ENCODE measurements around the gene CGB8.

CGB8 gene

GRCh38 chr19:49004964-49005614 lies 43.8 kb downstream of the CGB8 start:
- DNase-seq = no peak

GRCh38 chr19:49004133-49004532 lies 44.8 kb downstream of the CGB8 start:
- no peak for DNase-seq

- no peak for DNase-seq
These were observed 49.2 kb downstream of the CGB8 start for GRCh38 chr19:48999481-49000325.

- DNase-seq = no peak
These were observed 50.9 kb downstream of the CGB8 start for GRCh38 chr19:48997972-48998371.

Measured in left hindlimb (tissue), 1 donor.